HG03175 (cell line): ENCODE results near the gene MCTP2.

Experiments
- ATAC-seq: cut with Tn5 transposase; IDR thresholded peaks from one replicate; pipeline ENCODE4 v1.9.1; 2021; ENCODE audit warnings: mild to moderate bottlenecking, moderate library complexity; ENCODE audit not compliant: unreplicated experiment

MCTP2 gene

GRCh38 chr15:94336817-94337467, 105.6 kb downstream of the MCTP2 start:
- no peak for ATAC-seq

- ATAC-seq, result no peak
Measured at GRCh38 chr15:94338243-94338846, 107.0 kb downstream of the MCTP2 start.

GRCh38 chr15:94346282-94346681, 114.9 kb downstream of the MCTP2 start:
- no peak for ATAC-seq

GRCh38 chr15:94348084-94348483, 116.7 kb downstream of the MCTP2 start:
- ATAC-seq, result no peak

GRCh38 chr15:94351031-94351535, 119.7 kb downstream of the MCTP2 start:
- ATAC-seq, result no peak

GRCh38 chr15:94352636-94353487, 121.5 kb downstream of the MCTP2 start:
- no peak for ATAC-seq

GRCh38 chr15:94353488-94353820, 122.1 kb downstream of the MCTP2 start:
- no peak for ATAC-seq

- ATAC-seq, result no peak
Measured at GRCh38 chr15:94354655-94355054, 123.3 kb downstream of the MCTP2 start.

- ATAC-seq, result no peak
Measured at GRCh38 chr15:94359716-94360115, 128.4 kb downstream of the MCTP2 start.

GRCh38 chr15:94360251-94360685, 128.9 kb downstream of the MCTP2 start:
- no peak for ATAC-seq

- no peak for ATAC-seq
Measured at GRCh38 chr15:94362385-94363092, 131.2 kb downstream of the MCTP2 start.

- no peak for ATAC-seq
Measured at GRCh38 chr15:94363382-94363781, 132.0 kb downstream of the MCTP2 start.

- no peak for ATAC-seq
Measured at GRCh38 chr15:94366781-94367180, 135.4 kb downstream of the MCTP2 start.

- no peak for ATAC-seq
Measured at GRCh38 chr15:94367726-94368535, 136.6 kb downstream of the MCTP2 start.

GRCh38 chr15:94370206-94370935, 139.0 kb downstream of the MCTP2 start:
- ATAC-seq, result no peak

GRCh38 chr15:94370936-94371285, 139.6 kb downstream of the MCTP2 start:
- no peak for ATAC-seq

- no peak for ATAC-seq
Measured at GRCh38 chr15:94372821-94373220, 141.5 kb downstream of the MCTP2 start.

GRCh38 chr15:94375997-94376396, 144.6 kb downstream of the MCTP2 start:
- ATAC-seq, result no peak

- ATAC-seq, result no peak
Measured at GRCh38 chr15:94379986-94380385, 148.6 kb downstream of the MCTP2 start.

GRCh38 chr15:94380798-94381197, 149.4 kb downstream of the MCTP2 start:
- no peak for ATAC-seq
